B cell (primary cell): Measurements from ENCODE around the gene CAPN14. TPM values are rescaled to one million over a fixed set of nuclear protein-coding genes. Genes with fewer than 3 reads are reported as not detected.
A peak's percentile ranks its signal among the peaks of the same experiment; 100 is the strongest.

Experiments
- ATAC-seq: fragments of 200-7000 bp; cut with Tn5 transposase; one replicate; pipeline ENCODE4 v1.10.0; 2021; ENCODE audit warnings: low read depth, mild to moderate bottlenecking, moderate number of reproducible peaks, moderate library complexity
- CTCF ChIA-PET: fragments of 350-600 bp; sonication (Branson Sonifier 250); formaldehyde crosslinking; loops from one replicate; lab custom pipeline; 2021; ENCODE audit warnings: antibody characterized with exemption, inconsistent platforms; lab: Charles Lee
- POLR2A ChIA-PET: fragments of 350-600 bp; sonication (Branson Sonifier 250); formaldehyde crosslinking; loops from one replicate; lab custom pipeline; 2021; ENCODE audit warnings: antibody characterized with exemption; lab: Charles Lee
- DNase-seq: peaks from one replicate; pipeline ENCODE4 v3.0.0; 2013
- H2AFZ ChIP-seq: 2 replicates; pipeline ENCODE4 v1.6.1; 2012; ENCODE audit warnings: mild to moderate bottlenecking, low read depth, low read length; ENCODE audit not compliant: insufficient read depth, poor library complexity, severe bottlenecking
- H3K27ac ChIP-seq, 2 donors: 1 replicate in 1 of 2; 2 replicates in 1 of 2; pipeline ENCODE4 v1.5.1; 2012 to 2013; ENCODE audit warnings: low read length in 2 of 2, mild to moderate bottlenecking in 2 of 2, moderate library complexity in 1 of 2
- H3K27me3 ChIP-seq, 4 experiments: fragments of 200-600 bp in 1 of 4; sonication (generic) in 1 of 4; replicated peaks in 1 of 4; 1 replicate in 2 of 4; 2 replicates in 2 of 4; pipeline versions ENCODE4 v1.6.1 to v1.7.0; 2013 to 2016; ENCODE audit warnings: low read length in 3 of 4, mild to moderate bottlenecking in 2 of 4, mixed read lengths in 1 of 4, moderate library complexity in 1 of 4; ENCODE audit not compliant: insufficient read depth in 4 of 4, control insufficient read depth in 3 of 4; ENCODE audit errors: control extremely low read depth in 1 of 4
- H3K36me3 ChIP-seq, 2 experiments: replicated peaks in 1 of 2; 1 replicate in 1 of 2; 2 replicates in 1 of 2; pipeline versions ENCODE4 v1.6.1 to v1.7.1; 2013; ENCODE audit warnings: low read length in 1 of 2; ENCODE audit not compliant: insufficient read depth in 2 of 2, control insufficient read depth in 1 of 2; ENCODE audit errors: control extremely low read depth in 1 of 2, extremely low read depth in 1 of 2
- H3K4me1 ChIP-seq, 2 donors: fragments of 200-600 bp in 1 of 2; sonication (generic) in 1 of 2; 1 replicate in 1 of 2; 2 replicates in 1 of 2; pipeline versions ENCODE4 v1.5.1 to v1.6.1; 2013 to 2017; ENCODE audit warnings: low read length in 2 of 2; ENCODE audit not compliant: control insufficient read depth in 2 of 2, insufficient read depth in 2 of 2
- H3K4me2 ChIP-seq: replicated peaks from 2 replicates; pipeline ENCODE3; 2012; ENCODE audit warnings: mild to moderate bottlenecking, low read depth, low read length; ENCODE audit not compliant: poor library complexity, severe bottlenecking
- H3K4me3 ChIP-seq, 5 experiments: fragments of 200-600 bp in 1 of 5; sonication (generic) in 1 of 5; 1 replicate in 3 of 5; 2 replicates in 2 of 5; pipeline versions ENCODE4 v1.5.1 to v1.7.0; 2011 to 2016; ENCODE audit warnings: low read length in 4 of 5, mild to moderate bottlenecking in 4 of 5, low read depth in 2 of 5, control low read depth in 1 of 5, moderate library complexity in 1 of 5; ENCODE audit not compliant: insufficient read depth in 1 of 5; ENCODE audit errors: control extremely low read depth in 1 of 5, extremely low read depth in 1 of 5
- H3K79me2 ChIP-seq: fragments of 200-600 bp; sonication (generic); one replicate; pipeline ENCODE4 v1.6.0; 2016; ENCODE audit warnings: low read length; ENCODE audit not compliant: control insufficient read depth, insufficient read depth
- H3K9ac ChIP-seq: fragments of 200-600 bp; sonication (generic); 2 replicates; pipeline ENCODE4 v1.6.1; 2017; ENCODE audit warnings: mild to moderate bottlenecking, low read length, moderate library complexity
- H3K9me3 ChIP-seq, 3 donors: one replicate each; pipeline versions ENCODE4 v1.6.1 to v1.7.1; 2013; ENCODE audit warnings: low read length in 2 of 3; ENCODE audit not compliant: control insufficient read depth in 2 of 3, insufficient read depth in 1 of 3; ENCODE audit errors: control extremely low read depth in 1 of 3
- H4K20me1 ChIP-seq: 2 replicates; pipeline ENCODE4 v1.6.0; 2012; ENCODE audit warnings: mild to moderate bottlenecking, low read length; ENCODE audit not compliant: insufficient read depth, control insufficient read depth, poor library complexity, severe bottlenecking
- H3K27ac Mint-ChIP-seq: one replicate; pipeline ENCODE4 v1.8.0; 2021; ENCODE audit warnings: mixed read lengths
- H3K27me3 Mint-ChIP-seq: one replicate; pipeline ENCODE4 v1.8.0; 2021; ENCODE audit warnings: mixed read lengths
- H3K4me1 Mint-ChIP-seq: one replicate; pipeline ENCODE4 v1.8.0; 2021; ENCODE audit warnings: mixed read lengths
- H3K4me3 Mint-ChIP-seq: one replicate; pipeline ENCODE4 v1.8.0; 2021; ENCODE audit warnings: mixed read lengths
- H3K9me3 Mint-ChIP-seq: one replicate; pipeline ENCODE4 v1.8.0; 2022; ENCODE audit warnings: mixed read lengths; ENCODE audit not compliant: insufficient read depth
- CTCF ChIP-seq: fragments of 200-600 bp; IDR thresholded peaks from one replicate; pipeline ENCODE4 v1.8.0; 2022; ENCODE audit warnings: antibody characterized with exemption, mild to moderate bottlenecking
- EZH2 ChIP-seq: IDR thresholded peaks from 2 replicates; pipeline ENCODE4 v1.6.1; 2012; ENCODE audit warnings: borderline replicate concordance, low read depth, mild to moderate bottlenecking, moderate library complexity, low read length; ENCODE audit not compliant: insufficient read depth, poor library complexity, severe bottlenecking
- WGBS: methylation state at CpG from one replicate; pipeline ENCODE4 v1.1.5; 2013; ENCODE audit warnings: missing lambda C conversion rate; ENCODE audit not compliant: insufficient coverage; 5-methylcytosine and 5-hydroxymethylcytosine counted together
- intact Hi-C: fragments of 100-400 bp; cut with micrococcal nuclease; formaldehyde crosslinking; loops from one replicate; pipeline ENCODE4 v1.10.0; 2022
- polyA plus RNA-seq: library from polyadenylated mRNA; depleted of rRNA; stranded (reverse); fragments of >200 nt; gene quantifications from 2 replicates; pipeline ENCODE4 v1.2.3, GENCODE V29; 2012
- total RNA-seq, 2 donors: library from RNA; stranded (reverse); fragments of 120-200 nt in 1 of 2; gene quantifications; 1 replicate in 1 of 2; 2 replicates in 1 of 2; pipeline versions ENCODE4 v1.2.3 to v1.2.4, GENCODE V29; 2013 to 2022

CAPN14 gene
- total and polyA plus RNA-seq, 2 donors (not counting 1 experiment from before 2014, with no cell fraction given): 2.5 to 7.8 TPM

- ChIA-PET POLR2A (interaction anchor here (0.9 kb wide), 1 partner anchor 122 kb away, joined by 4 read pairs; the partner anchor contains the start of gene GALNT14), CTCF (interaction anchor here (1.0 to 3.2 kb wide), 4 partner anchors 9 to 1097 kb away, joined by 3 to 7 read pairs (median 4); no protein-coding TSS in a partner anchor)
- intact Hi-C loops: no loop called here
- no peaks in the 10 kb centered on the region for H3K27me3 ChIP-seq
- H2AFZ ChIP-seq: no peak overlapping the region
- peaks cover 34% of the 10 kb centered on the region for H3K4me1 Mint-ChIP-seq
- WGBS: 100% methylated on average over 4 of the region's 4 CpGs
- H3K4me3 ChIP-seq: no peak overlapping the region
- peaks cover 0 to 27% of the 10 kb centered on the region in 2 experiments for H3K36me3 ChIP-seq
- no peak overlapping the region for H3K4me2 ChIP-seq
- H3K4me1 ChIP-seq: peaks cover 36 to 38% of the 10 kb centered on the region in 2 donors
- no peak overlapping the region for H3K4me3 Mint-ChIP-seq
- no peak overlapping the region for H3K9ac ChIP-seq
- H3K9me3 Mint-ChIP-seq: no peaks in the 10 kb centered on the region
- no peaks in the 10 kb centered on the region for H3K9me3 ChIP-seq
- no peaks in the 10 kb centered on the region for H4K20me1 ChIP-seq
- no peak for DNase-seq
- no peak overlapping the region for H3K27ac Mint-ChIP-seq
- no peaks in the 10 kb centered on the region for H3K79me2 ChIP-seq
- no peak for ATAC-seq
- no peak overlapping the region for H3K27ac ChIP-seq
- no peaks in the 10 kb centered on the region for H3K27me3 Mint-ChIP-seq
- no peak for TF ChIP-seq EZH2
- TF ChIP-seq CTCF: no peak
Observed at GRCh38 chr2:31260870-31261269, 43.6 kb upstream of the CAPN14 start.

GRCh38 chr2:31259075-31259474, 41.8 kb upstream of the CAPN14 start:
- Histone ChIP-seq H3K4me2 (peak overlapping the region; percentile 58), H3K9ac (no peak overlapping the region), H4K20me1 (no peaks in the 10 kb centered on the region), H3K79me2 (no peaks in the 10 kb centered on the region), H3K27me3 (no peaks in the 10 kb centered on the region), H3K4me3 (no peak overlapping the region), H3K36me3 (peaks cover 0 to 24% of the 10 kb centered on the region in 2 experiments), H3K9me3 (no peaks in the 10 kb centered on the region), H3K4me1 (peaks cover 48 to 56% of the 10 kb centered on the region in 2 donors), H2AFZ (no peak overlapping the region), H3K27ac (peak overlapping the region in 1 of 2 donors; percentile 0)
- 100% methylated on average over 1 of the region's 3 CpGs for WGBS
- Mint-ChIP-seq H3K4me3 (peak overlapping the region; percentile 84), H3K9me3 (no peaks in the 10 kb centered on the region), H3K27ac (peak overlapping the region; percentile 53), H3K4me1 (peaks cover 52% of the 10 kb centered on the region), H3K27me3 (no peaks in the 10 kb centered on the region)
- DNase-seq (no peak), ATAC-seq (no peak)
- TF ChIP-seq CTCF: no peak
- TF ChIP-seq EZH2: no peak
- CTCF ChIA-PET: interaction anchor here (1.4 to 5.9 kb wide), 9 partner anchors 25 to 548 kb away, joined by 3 to 33 read pairs (median 8); partner anchors contain the start of genes CAPN14, EHD3 and GALNT14
- POLR2A ChIA-PET: interaction anchor here (0.7 kb wide), 1 partner anchor 9 kb away, joined by 3 read pairs; no protein-coding TSS in a partner anchor
- intact Hi-C loops: no loop called here
